Measurements from ENCODE around the gene CNTN4.

- TF ChIP-seq CTCF (IDR thresholded peaks at IDR 0.05), result no peak
- no peak for TF ChIP-seq POLR2A (IDR thresholded peaks at IDR 0.05)
Observed at GRCh38 chr3:2896308-2896939, 797.8 kb downstream of the CNTN4 start.

All from body of pancreas (tissue), 4 donors.